ENCODE results near the gene MFSD2A.

The MFSD2A gene

DNA sequence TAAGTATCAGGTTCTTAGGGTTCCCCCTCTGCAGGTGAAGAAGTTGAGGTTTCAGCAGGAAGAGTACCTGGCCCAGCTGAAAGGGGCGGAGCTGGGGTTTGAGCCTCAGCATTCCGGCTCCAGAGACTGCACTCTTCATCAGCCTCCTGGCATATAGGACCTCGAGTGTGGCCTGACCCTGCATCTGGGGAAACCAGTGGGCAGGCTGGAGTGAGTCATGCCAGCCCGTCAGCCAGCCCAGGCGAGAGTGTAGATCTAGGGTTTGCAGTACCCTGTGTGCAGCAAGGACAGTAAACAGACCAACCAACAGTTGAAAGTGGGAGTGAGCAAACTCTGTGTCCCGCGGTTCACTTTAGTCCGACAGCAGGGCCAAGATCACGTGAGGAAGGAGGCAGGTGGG lies 14.1 kb downstream of the MFSD2A start:
- TF ChIP-seq CSDC2 (CRISPR knock-in tag; IDR thresholded peaks at IDR 0.05) (no peak), ARNTL (CRISPR knock-in tag; IDR thresholded peaks at IDR 0.05; ENCODE audit: borderline replicate concordance, low read depth) (no peak), BACH2 (CRISPR knock-in tag; IDR thresholded peaks at IDR 0.05; ENCODE audit: borderline replicate concordance) (no peak), ZNF565 (CRISPR knock-in tag; conservative IDR thresholded peaks at IDR 0.05; ENCODE audit: low read depth) (no peak), ZC3H10 (CRISPR knock-in tag; IDR thresholded peaks at IDR 0.05) (no peak), OSR1 (CRISPR knock-in tag; IDR thresholded peaks at IDR 0.05) (no peak), PPARA (CRISPR knock-in tag; IDR thresholded peaks at IDR 0.05; ENCODE audit: borderline replicate concordance) (no peak), TCF4 (CRISPR knock-in tag; IDR thresholded peaks at IDR 0.05; ENCODE audit: borderline replicate concordance) (no peak), SNAI2 (CRISPR knock-in tag; IDR thresholded peaks at IDR 0.05) (no peak), RARB (CRISPR knock-in tag; IDR thresholded peaks at IDR 0.05) (no peak), ISL1 (CRISPR knock-in tag; IDR thresholded peaks at IDR 0.05) (no peak), ZNF8 (CRISPR knock-in tag; IDR thresholded peaks at IDR 0.05) (no peak), TOX (CRISPR knock-in tag; IDR thresholded peaks at IDR 0.05; ENCODE audit: borderline replicate concordance) (no peak), GLIS3 (CRISPR knock-in tag; IDR thresholded peaks at IDR 0.05) (no peak)
- TF ChIP-seq, protein P1, sequence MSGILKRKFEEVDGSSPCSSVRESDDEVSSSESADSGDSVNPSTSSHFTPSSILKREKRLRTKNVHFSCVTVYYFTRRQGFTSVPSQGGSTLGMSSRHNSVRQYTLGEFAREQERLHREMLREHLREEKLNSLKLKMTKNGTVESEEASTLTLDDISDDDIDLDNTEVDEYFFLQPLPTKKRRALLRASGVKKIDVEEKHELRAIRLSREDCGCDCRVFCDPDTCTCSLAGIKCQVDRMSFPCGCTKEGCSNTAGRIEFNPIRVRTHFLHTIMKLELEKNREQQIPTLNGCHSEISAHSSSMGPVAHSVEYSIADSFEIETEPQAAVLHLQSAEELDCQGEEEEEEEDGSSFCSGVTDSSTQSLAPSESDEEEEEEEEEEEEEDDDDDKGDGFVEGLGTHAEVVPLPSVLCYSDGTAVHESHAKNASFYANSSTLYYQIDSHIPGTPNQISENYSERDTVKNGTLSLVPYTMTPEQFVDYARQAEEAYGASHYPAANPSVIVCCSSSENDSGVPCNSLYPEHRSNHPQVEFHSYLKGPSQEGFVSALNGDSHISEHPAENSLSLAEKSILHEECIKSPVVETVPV (CRISPR knock-in tag; IDR thresholded peaks at IDR 0.05), result no peak
- peak; percentile 30; the same call in 1 of the 3 replicates for ATAC-seq

DNA sequence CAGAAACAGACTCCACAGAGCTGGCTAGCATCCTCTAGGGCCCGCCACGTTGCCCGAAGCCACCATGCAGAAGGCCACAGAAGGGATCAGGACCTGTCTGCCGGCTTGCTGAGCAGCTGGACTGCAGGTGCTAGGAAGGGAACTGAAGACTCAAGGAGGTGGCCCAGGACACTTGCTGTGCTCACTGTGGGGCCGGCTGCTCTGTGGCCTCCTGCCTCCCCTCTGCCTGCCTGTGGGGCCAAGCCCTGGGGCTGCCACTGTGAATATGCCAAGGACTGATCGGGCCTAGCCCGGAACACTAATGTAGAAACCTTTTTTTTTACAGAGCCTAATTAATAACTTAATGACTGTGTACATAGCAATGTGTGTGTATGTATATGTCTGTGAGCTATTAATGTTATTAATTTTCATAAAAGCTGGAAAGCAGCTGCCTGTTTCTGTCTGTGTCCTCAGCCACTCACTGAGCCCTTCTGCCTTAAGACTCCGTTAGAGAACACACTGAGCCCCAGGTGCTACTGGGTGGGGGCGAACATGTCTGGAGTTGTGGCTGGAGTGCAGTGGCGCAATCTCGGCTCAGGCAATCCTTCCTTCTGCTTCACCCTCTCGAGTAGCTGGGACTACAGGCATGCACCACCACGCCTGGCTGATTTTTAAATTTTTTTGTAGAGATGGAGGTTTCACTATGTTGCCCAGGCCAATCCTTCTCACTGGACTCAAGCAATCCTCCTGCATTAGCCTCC lies 14.8 kb downstream of the MFSD2A start:
- TF ChIP-seq, protein P1 (CRISPR knock-in tag; IDR thresholded peaks at IDR 0.05), result no peak
- TF ChIP-seq, protein P2, sequence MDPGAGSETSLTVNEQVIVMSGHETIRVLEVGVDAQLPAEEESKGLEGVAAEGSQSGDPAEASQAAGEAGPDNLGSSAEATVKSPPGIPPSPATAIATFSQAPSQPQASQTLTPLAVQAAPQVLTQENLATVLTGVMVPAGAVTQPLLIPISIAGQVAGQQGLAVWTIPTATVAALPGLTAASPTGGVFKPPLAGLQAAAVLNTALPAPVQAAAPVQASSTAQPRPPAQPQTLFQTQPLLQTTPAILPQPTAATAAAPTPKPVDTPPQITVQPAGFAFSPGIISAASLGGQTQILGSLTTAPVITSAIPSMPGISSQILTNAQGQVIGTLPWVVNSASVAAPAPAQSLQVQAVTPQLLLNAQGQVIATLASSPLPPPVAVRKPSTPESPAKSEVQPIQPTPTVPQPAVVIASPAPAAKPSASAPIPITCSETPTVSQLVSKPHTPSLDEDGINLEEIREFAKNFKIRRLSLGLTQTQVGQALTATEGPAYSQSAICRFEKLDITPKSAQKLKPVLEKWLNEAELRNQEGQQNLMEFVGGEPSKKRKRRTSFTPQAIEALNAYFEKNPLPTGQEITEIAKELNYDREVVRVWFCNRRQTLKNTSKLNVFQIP (CRISPR knock-in tag; IDR thresholded peaks at IDR 0.05; ENCODE audit: borderline replicate concordance, low read depth), result no peak
- TF ChIP-seq ZNF8 (CRISPR knock-in tag; IDR thresholded peaks at IDR 0.05) (no peak), TOX (CRISPR knock-in tag; IDR thresholded peaks at IDR 0.05; ENCODE audit: borderline replicate concordance) (no peak), ZNF565 (CRISPR knock-in tag; conservative IDR thresholded peaks at IDR 0.05; ENCODE audit: low read depth) (no peak), ZNF70 (CRISPR knock-in tag; IDR thresholded peaks at IDR 0.05) (no peak), ARNTL (CRISPR knock-in tag; IDR thresholded peaks at IDR 0.05; ENCODE audit: borderline replicate concordance, low read depth) (no peak), PPARA (CRISPR knock-in tag; IDR thresholded peaks at IDR 0.05; ENCODE audit: borderline replicate concordance) (no peak), ZFP3 (CRISPR knock-in tag; IDR thresholded peaks at IDR 0.05) (no peak), ISL1 (CRISPR knock-in tag; IDR thresholded peaks at IDR 0.05) (no peak), BACH2 (CRISPR knock-in tag; IDR thresholded peaks at IDR 0.05; ENCODE audit: borderline replicate concordance) (no peak), TCF4 (CRISPR knock-in tag; IDR thresholded peaks at IDR 0.05; ENCODE audit: borderline replicate concordance) (no peak), RARB (CRISPR knock-in tag; IDR thresholded peaks at IDR 0.05) (no peak), ESRRG (CRISPR knock-in tag; IDR thresholded peaks at IDR 0.05) (no peak)
- TF ChIP-seq, protein P3, sequence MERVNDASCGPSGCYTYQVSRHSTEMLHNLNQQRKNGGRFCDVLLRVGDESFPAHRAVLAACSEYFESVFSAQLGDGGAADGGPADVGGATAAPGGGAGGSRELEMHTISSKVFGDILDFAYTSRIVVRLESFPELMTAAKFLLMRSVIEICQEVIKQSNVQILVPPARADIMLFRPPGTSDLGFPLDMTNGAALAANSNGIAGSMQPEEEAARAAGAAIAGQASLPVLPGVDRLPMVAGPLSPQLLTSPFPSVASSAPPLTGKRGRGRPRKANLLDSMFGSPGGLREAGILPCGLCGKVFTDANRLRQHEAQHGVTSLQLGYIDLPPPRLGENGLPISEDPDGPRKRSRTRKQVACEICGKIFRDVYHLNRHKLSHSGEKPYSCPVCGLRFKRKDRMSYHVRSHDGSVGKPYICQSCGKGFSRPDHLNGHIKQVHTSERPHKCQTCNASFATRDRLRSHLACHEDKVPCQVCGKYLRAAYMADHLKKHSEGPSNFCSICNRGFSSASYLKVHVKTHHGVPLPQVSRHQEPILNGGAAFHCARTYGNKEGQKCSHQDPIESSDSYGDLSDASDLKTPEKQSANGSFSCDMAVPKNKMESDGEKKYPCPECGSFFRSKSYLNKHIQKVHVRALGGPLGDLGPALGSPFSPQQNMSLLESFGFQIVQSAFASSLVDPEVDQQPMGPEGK (CRISPR knock-in tag; IDR thresholded peaks at IDR 0.05; ENCODE audit: borderline replicate concordance), result no peak
- TF ChIP-seq, protein P4, sequence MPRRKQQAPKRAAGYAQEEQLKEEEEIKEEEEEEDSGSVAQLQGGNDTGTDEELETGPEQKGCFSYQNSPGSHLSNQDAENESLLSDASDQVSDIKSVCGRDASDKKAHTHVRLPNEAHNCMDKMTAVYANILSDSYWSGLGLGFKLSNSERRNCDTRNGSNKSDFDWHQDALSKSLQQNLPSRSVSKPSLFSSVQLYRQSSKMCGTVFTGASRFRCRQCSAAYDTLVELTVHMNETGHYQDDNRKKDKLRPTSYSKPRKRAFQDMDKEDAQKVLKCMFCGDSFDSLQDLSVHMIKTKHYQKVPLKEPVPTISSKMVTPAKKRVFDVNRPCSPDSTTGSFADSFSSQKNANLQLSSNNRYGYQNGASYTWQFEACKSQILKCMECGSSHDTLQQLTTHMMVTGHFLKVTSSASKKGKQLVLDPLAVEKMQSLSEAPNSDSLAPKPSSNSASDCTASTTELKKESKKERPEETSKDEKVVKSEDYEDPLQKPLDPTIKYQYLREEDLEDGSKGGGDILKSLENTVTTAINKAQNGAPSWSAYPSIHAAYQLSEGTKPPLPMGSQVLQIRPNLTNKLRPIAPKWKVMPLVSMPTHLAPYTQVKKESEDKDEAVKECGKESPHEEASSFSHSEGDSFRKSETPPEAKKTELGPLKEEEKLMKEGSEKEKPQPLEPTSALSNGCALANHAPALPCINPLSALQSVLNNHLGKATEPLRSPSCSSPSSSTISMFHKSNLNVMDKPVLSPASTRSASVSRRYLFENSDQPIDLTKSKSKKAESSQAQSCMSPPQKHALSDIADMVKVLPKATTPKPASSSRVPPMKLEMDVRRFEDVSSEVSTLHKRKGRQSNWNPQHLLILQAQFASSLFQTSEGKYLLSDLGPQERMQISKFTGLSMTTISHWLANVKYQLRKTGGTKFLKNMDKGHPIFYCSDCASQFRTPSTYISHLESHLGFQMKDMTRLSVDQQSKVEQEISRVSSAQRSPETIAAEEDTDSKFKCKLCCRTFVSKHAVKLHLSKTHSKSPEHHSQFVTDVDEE (CRISPR knock-in tag; IDR thresholded peaks at IDR 0.05), result no peak
- TF ChIP-seq, protein P5, sequence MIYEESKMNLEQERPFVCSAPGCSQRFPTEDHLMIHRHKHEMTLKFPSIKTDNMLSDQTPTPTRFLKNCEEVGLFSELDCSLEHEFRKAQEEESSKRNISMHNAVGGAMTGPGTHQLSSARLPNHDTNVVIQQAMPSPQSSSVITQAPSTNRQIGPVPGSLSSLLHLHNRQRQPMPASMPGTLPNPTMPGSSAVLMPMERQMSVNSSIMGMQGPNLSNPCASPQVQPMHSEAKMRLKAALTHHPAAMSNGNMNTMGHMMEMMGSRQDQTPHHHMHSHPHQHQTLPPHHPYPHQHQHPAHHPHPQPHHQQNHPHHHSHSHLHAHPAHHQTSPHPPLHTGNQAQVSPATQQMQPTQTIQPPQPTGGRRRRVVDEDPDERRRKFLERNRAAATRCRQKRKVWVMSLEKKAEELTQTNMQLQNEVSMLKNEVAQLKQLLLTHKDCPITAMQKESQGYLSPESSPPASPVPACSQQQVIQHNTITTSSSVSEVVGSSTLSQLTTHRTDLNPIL (CRISPR knock-in tag; IDR thresholded peaks at IDR 0.05; ENCODE audit: low read depth), result no peak
- no peak for ATAC-seq
